Subcutaneous adipose tissue (tissue), 4 donors: ENCODE measurements around the gene MAP4K3. TPM values are rescaled to one million over a fixed set of nuclear protein-coding genes. Genes with fewer than 3 reads are reported as not detected.

Experiments used
- CTCF ChIP-seq: fragments of 450-650 bp; IDR thresholded peaks from one replicate; pipeline ENCODE4 v1.5.1; 2016; ENCODE audit warnings: low read depth, mild to moderate bottlenecking, control low read depth, antibody characterized with exemption, moderate library complexity
- total RNA-seq, 4 donors: library from RNA; depleted of rRNA; stranded (reverse); fragments of >200 nt; gene quantifications; one replicate each; pipeline ENCODE4 v1.1.0, GENCODE V29; 2016

The MAP4K3 gene
- total RNA-seq, 4 donors from 2014 or later: 57.8 to 90.6 (median 63.6) TPM

DNA sequence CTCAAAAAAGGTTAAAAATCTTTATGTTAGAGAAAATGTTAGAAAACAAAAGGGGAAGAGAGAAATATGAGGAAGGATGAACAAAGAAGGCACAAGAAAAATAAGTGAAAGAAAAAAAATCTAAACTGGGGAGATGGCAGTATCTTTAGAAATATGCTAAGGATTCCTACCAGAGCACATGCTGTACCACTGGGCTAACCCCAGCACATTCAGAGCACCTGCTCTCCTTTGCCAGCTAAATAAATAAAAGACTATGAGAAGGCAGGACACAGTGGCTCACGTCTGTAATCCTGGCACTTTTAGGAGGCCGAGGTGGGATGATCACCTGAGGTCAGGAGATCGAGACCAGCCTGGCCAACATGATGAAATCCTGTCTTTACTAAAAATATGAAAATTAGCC, 101.2 kb downstream of the MAP4K3 start:
- TF ChIP-seq CTCF: no peak

- TF ChIP-seq CTCF: no peak
Measured at GRCh38 chr2:39334978-39335377, 102.1 kb downstream of the MAP4K3 start.

DNA sequence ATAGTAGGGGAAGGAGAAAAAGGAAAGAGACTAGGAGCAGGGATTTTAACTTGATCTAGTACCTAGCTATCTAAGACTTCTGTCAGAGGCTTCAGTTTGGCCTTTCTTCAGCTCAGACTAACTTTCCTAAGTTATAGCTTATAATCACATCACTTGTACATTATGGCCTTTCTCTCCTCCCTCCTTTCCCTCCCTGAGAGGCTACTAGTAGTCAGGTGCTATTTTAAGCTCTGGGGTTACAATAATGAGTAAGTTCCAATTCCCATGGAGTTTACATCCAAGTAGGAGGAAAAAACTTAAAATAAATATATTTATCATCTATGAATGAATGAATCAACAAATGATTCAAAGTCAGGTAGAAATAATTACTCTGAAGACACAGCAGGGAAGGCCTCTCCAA, 102.6 kb downstream of the MAP4K3 start:
- TF ChIP-seq CTCF: no peak

DNA sequence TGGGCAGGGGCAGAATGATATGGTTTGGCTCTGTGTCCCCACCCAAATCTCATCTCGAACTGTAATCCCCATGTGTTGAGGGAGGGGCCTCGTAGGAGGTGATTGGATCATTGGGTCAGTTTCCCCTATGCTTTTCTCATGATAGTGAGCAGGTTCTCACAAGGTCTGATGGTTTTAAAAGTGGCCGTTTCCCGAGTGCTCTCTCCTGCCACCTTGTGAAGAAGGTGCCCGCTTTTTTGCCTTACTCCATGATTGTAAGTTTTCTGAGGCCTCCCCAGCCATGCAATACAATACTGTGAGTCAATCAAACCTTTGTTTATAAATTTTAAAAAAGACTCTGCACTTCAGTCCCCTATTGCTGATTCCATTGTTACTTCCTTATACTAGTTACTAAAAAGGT, 110.4 kb downstream of the MAP4K3 start:
- no peak for TF ChIP-seq CTCF

- no peak for TF ChIP-seq CTCF
Measured at GRCh38 chr2:39325966-39326365, 111.1 kb downstream of the MAP4K3 start.

DNA sequence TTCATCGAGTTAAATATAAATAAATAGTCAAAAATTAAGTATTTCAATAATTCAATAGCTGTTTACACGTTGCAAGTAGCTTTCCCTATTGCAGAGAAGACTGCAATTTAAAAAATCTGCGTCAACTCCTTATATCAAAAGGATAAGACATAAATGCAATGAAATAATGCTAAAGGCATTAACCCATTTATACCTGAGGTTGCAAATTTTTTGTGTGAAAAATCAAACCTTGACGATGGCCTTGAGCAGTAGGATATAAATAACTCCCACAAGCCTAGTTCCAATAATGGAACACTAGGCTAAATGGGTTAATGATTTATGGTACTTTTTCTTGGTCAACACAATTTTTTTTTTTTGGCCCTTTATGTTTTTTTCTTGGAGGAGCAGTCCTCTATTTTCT, 116.9 kb downstream of the MAP4K3 start:
- TF ChIP-seq CTCF: no peak

GRCh38 chr2:39313575-39313974, 123.5 kb downstream of the MAP4K3 start:
- no peak for TF ChIP-seq CTCF
